PC-3 (cell line): ENCODE results near the gene RP9. TPM values are rescaled to one million over a fixed set of nuclear protein-coding genes. Genes with fewer than 3 reads are reported as not detected.

Experiments
- ATAC-seq: fragments of 200-7000 bp; cut with Tn5 transposase; 2 replicates; pipeline ENCODE4 v1.9.1; 2020; ENCODE audit warnings: mild to moderate bottlenecking, moderate library complexity
- BruUV-seq: library from RNA; stranded (reverse); fragments of 400-500 nt; replicated peaks from 2 replicates; lab custom pipeline; 2021; lab: Mats Ljungman, UMichigan
- CTCF ChIA-PET: fragments of 300-600 bp; sonication (Branson Sonifier 250); formaldehyde crosslinking; loops from one replicate; lab custom pipeline; 2022; ENCODE audit warnings: antibody characterized with exemption; lab: Charles Lee
- POLR2A ChIA-PET: fragments of 300-600 bp; sonication (Branson Sonifier 250); formaldehyde crosslinking; loops from one replicate; lab custom pipeline; 2022; ENCODE audit warnings: antibody characterized with exemption; ENCODE audit not compliant: unreplicated experiment; lab: Charles Lee
- DNase-seq: peaks from one replicate; pipeline ENCODE4 v3.0.0-alpha.2; 2015
- H2AFZ ChIP-seq: fragments of 300-600 bp; sonication (generic); 2 replicates; pipeline ENCODE4 v1.6.0; 2016; ENCODE audit warnings: antibody characterized with exemption, low read length
- H3F3A ChIP-seq: fragments of 300-600 bp; sonication (generic); one replicate; pipeline ENCODE4 v1.6.0; 2017; ENCODE audit warnings: antibody characterized with exemption, low read length, control low read depth, mild to moderate bottlenecking; ENCODE audit not compliant: unreplicated experiment
- H3K27ac ChIP-seq: fragments of 300-600 bp; sonication (generic); 2 replicates; pipeline ENCODE4 v1.5.1; 2016; ENCODE audit warnings: mild to moderate bottlenecking, low read length
- H3K27me3 ChIP-seq: fragments of 300-600 bp; sonication (generic); 2 replicates; pipeline ENCODE4 v1.6.1; 2016; ENCODE audit warnings: low read length, mixed read lengths
- H3K36me3 ChIP-seq: fragments of 300-600 bp; sonication (generic); 2 replicates; pipeline ENCODE4 v1.6.1; 2016; ENCODE audit warnings: low read depth, mixed run types, low read length, mixed read lengths
- H3K4me1 ChIP-seq: fragments of 300-600 bp; sonication (generic); 2 replicates; pipeline ENCODE4 v1.5.1; 2016; ENCODE audit warnings: low read length; ENCODE audit not compliant: insufficient read depth
- H3K4me2 ChIP-seq: fragments of 300-600 bp; sonication (generic); 2 replicates; pipeline ENCODE4 v1.6.0; 2016; ENCODE audit warnings: low read length
- H3K4me3 ChIP-seq: fragments of 300-600 bp; sonication (generic); 2 replicates; pipeline ENCODE4 v1.5.1; 2016; ENCODE audit warnings: mild to moderate bottlenecking, low read length, mixed read lengths
- H3K79me2 ChIP-seq: fragments of 300-600 bp; sonication (generic); 2 replicates; pipeline ENCODE4 v1.6.1; 2017; ENCODE audit warnings: low read length, mixed read lengths
- H3K9ac ChIP-seq: fragments of 300-600 bp; sonication (generic); 2 replicates; pipeline ENCODE4 v1.6.0; 2016; ENCODE audit warnings: mild to moderate bottlenecking, low read length
- H3K9me2 ChIP-seq: fragments of 300-600 bp; sonication (generic); replicated peaks from 2 replicates; pipeline ENCODE4 v1.6.1; 2016; ENCODE audit warnings: mixed run types, low read length, mixed read lengths
- H3K9me3 ChIP-seq: fragments of 300-600 bp; sonication (generic); 2 replicates; pipeline ENCODE4 v1.6.1; 2016; ENCODE audit warnings: low read length, mixed read lengths
- H4K20me1 ChIP-seq: fragments of 300-600 bp; sonication (generic); 2 replicates; pipeline ENCODE4 v1.6.1; 2016; ENCODE audit warnings: low read length, mixed read lengths
- CTCF ChIP-seq: fragments of 300-600 bp; sonication (generic); conservative IDR thresholded peaks from 2 replicates; pipeline ENCODE4 v1.5.1; 2017; ENCODE audit warnings: antibody characterized with exemption, low read depth, mild to moderate bottlenecking, low read length
- EZH2 ChIP-seq: fragments of 300-600 bp; sonication (generic); IDR thresholded peaks from one replicate; pipeline ENCODE4 v1.6.1; 2017; ENCODE audit warnings: antibody characterized with exemption, mild to moderate bottlenecking, low read length; ENCODE audit not compliant: unreplicated experiment
- EZH2phosphoT487 ChIP-seq: fragments of 300-600 bp; sonication (generic); IDR thresholded peaks from 2 replicates; pipeline ENCODE4 v1.6.1; 2018; ENCODE audit warnings: mild to moderate bottlenecking, antibody characterized with exemption, low read length, borderline replicate concordance
- intact Hi-C: fragments of 100-400 bp; cut with micrococcal nuclease; formaldehyde crosslinking; loops from 2 replicates; pipeline ENCODE4 v1.9.0; 2023
- total RNA-seq: library from RNA; depleted of rRNA; stranded (reverse); fragments of >200 nt; gene quantifications from 2 replicates; pipeline ENCODE4 v1.2.3, GENCODE V29; 2014

RP9 gene
- total RNA-seq, 1 experiment from 2014 or later = 33.9 TPM

- ATAC-seq = peak; percentile 34
- Histone ChIP-seq H3K4me3 (peak overlapping the region; percentile 99), H3K36me3 (peaks cover 7% of the 10 kb centered on the region; the same call in 1 of the 2 replicates), H3K27me3 (no peaks in the 10 kb centered on the region), H3K4me2 (peak overlapping the region; percentile 96), H4K20me1 (no peaks in the 10 kb centered on the region), H3K9me2 (no peaks in the 10 kb centered on the region), H3K9ac (0 out of 2 replicates have a peak overlapping the region, but pooled peaks have one; percentile 80), H2AFZ (peak overlapping the region; percentile 93; the same call in 1 of the 2 replicates), H3K9me3 (no peaks in the 10 kb centered on the region), H3K4me1 (peaks cover 20% of the 10 kb centered on the region; the same call in 1 of the 2 replicates), H3K79me2 (peaks cover 57% of the 10 kb centered on the region), H3F3A (no peaks in the 10 kb centered on the region), H3K27ac (no peak overlapping the region)
- CTCF ChIA-PET = interaction anchor here (0.6 to 1.7 kb wide), 13 partner anchors 29 to 380 kb away, joined by 3 to 9 read pairs (median 4); partner anchors contain the start of gene NT5C3A
- DNase-seq = peak; percentile 55
- POLR2A ChIA-PET = no interaction called here
- intact Hi-C loops = loop anchor here (1.0 to 5.0 kb wide), 8 partner anchors 45 to 617 kb away; partner anchors contain the start of genes FKBP9, KBTBD2, LSM5 and NT5C3A
- TF ChIP-seq EZH2phosphoT487 (no peak), CTCF (peak; percentile 71), EZH2 (no peak)
- BruUV-seq = no TSS peak
Observed at GRCh38 chr7:33107136-33108066, 1.8 kb downstream of the RP9 start.

DNA sequence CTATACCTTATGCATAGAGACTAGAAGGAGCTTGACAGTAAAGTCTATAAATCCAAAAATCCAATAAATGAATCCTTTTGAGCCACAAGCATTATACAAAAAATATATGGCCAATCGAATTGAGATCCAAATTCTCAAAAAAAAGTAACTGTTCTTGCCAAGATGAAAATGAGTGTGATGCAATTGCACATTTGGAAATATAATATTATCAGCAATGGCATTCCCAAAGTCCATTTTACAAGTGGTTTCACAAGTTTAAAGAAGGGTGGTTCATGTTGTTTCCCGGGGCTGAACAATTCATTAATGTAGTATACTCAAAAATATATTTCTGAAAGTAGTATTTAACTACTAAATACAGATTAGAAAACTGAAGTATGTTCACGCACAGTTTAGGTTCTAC lies 7.3 kb downstream of the RP9 start:
- no peaks in the 10 kb centered on the region for H3K27me3 ChIP-seq
- H3K4me3 ChIP-seq = no peak overlapping the region
- no peaks in the 10 kb centered on the region for H3K9me3 ChIP-seq
- POLR2A ChIA-PET = no interaction called here
- CTCF ChIA-PET = no interaction called here
- no peak for DNase-seq
- no peaks in the 10 kb centered on the region for H3K4me1 ChIP-seq
- H3K79me2 ChIP-seq = peaks cover 37% of the 10 kb centered on the region
- intact Hi-C loops = no loop called here
- no peak overlapping the region for H2AFZ ChIP-seq
- TF ChIP-seq CTCF (no peak), EZH2phosphoT487 (no peak), EZH2 (no peak)
- no peak overlapping the region for H3K9ac ChIP-seq
- H3K27ac ChIP-seq = no peak overlapping the region
- peaks cover 17% of the 10 kb centered on the region; the same call in 1 of the 2 replicates for H3K36me3 ChIP-seq
- H3K4me2 ChIP-seq = no peak overlapping the region
- no peaks in the 10 kb centered on the region for H3F3A ChIP-seq
- ATAC-seq = no peak
- no peaks in the 10 kb centered on the region for H4K20me1 ChIP-seq
- H3K9me2 ChIP-seq = no peaks in the 10 kb centered on the region
- BruUV-seq = no TSS peak
